GM13977 (cell line): ENCODE results near the gene CBLN1.
"Not testable (repeated sequence)": the region's sequence is repeated elsewhere in the genome, so short reads cannot be mapped to it uniquely, and the experiment has no call there.

Experiments
- DNase-seq: peaks from one replicate; pipeline ENCODE4 v3.0.0; 2012; ENCODE audit warnings: low spot score
- in situ Hi-C: fragments of 300-500 bp; cut with MboI; formaldehyde crosslinking; loops from one replicate; pipeline ENCODE4 v1.12.0; 2022; ENCODE audit warnings: low sequenced_read_pairs, low pct_unique_long_range_greater_than_20kb, mixed read lengths, inconsistent platforms; ENCODE audit not compliant: unreplicated experiment
- TF ChIP-seq, protein P1 (sequence below): IDR thresholded peaks from 2 replicates; pipeline ENCODE4 v1.5.1; 2012; ENCODE audit warnings: mild to moderate bottlenecking, control low read depth; ENCODE audit not compliant: insufficient read depth; ENCODE audit errors: extremely low read depth, missing control alignments

The CBLN1 gene

DNA sequence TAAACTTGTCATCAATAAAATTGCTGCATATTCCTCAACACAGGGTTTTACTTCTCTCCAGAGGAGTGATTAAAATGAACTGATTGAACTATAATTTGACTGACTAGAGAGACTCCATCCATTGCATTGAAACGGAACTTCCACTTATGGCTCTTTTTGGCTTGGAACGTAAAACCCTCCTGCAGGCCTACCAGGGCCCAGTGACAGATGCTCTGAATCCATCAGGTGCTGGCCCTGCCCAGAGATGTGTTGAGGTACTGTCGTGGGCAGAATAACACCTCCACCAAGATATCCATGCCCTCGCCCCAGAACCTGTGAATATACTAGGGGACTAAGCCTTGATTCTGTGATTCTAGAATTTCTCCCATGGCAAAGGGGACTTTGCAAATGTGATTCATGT lies 45.4 kb downstream of the CBLN1 start:
- DNase-seq: no peak
- in situ Hi-C loops: no loop called here
- TF ChIP-seq, protein P1, sequence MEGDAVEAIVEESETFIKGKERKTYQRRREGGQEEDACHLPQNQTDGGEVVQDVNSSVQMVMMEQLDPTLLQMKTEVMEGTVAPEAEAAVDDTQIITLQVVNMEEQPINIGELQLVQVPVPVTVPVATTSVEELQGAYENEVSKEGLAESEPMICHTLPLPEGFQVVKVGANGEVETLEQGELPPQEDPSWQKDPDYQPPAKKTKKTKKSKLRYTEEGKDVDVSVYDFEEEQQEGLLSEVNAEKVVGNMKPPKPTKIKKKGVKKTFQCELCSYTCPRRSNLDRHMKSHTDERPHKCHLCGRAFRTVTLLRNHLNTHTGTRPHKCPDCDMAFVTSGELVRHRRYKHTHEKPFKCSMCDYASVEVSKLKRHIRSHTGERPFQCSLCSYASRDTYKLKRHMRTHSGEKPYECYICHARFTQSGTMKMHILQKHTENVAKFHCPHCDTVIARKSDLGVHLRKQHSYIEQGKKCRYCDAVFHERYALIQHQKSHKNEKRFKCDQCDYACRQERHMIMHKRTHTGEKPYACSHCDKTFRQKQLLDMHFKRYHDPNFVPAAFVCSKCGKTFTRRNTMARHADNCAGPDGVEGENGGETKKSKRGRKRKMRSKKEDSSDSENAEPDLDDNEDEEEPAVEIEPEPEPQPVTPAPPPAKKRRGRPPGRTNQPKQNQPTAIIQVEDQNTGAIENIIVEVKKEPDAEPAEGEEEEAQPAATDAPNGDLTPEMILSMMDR: no peak

DNA sequence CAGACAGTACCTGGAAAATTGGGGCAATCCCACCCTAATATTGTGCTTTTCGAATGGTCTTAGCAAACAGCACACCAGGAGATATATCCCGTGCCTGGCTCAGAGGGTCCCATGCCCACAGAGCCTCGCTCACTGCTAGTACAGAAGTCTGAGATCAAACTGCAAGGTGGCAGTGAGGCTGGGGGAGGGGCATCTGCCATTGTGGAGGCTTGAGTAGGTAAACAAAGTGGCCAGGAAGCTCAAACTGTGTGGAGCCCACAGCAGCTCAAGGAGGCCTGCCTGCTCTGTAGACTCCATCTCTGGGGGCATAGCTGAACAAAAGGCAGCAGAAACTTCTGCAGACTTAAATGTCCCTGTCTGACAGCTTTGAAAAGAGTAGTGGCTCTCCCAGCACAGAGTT lies 53.3 kb downstream of the CBLN1 start:
- DNase-seq, in situ Hi-C loops: not testable (repeated sequence)
